Measurements from ENCODE around the gene GRIN1. TPM values are rescaled to one million over a fixed set of nuclear protein-coding genes. Genes with fewer than 3 reads are reported as not detected.

Gene GRIN1
- total RNA-seq, 1 donor from 2014 or later: 0.18 TPM

GRCh38 chr9:137191245-137191644, 52.3 kb downstream of the GRIN1 start:
- no peak overlapping the region for H3K9ac ChIP-seq (ENCODE audit: low read length)
- no peak overlapping the region for H3K4me2 ChIP-seq (ENCODE audit: low read length)
- Mint-ChIP-seq H3K4me1 (ENCODE audit: low read depth, unreplicated experiment) (peaks cover 21% of the 10 kb centered on the region), H3K27ac (ENCODE audit: unreplicated experiment) (no peak overlapping the region), H3K9me3 (ENCODE audit: unreplicated experiment) (no peaks in the 10 kb centered on the region), H3K4me3 (ENCODE audit: unreplicated experiment) (peak overlapping the region; percentile 77), H3K36me3 (ENCODE audit: low read depth, unreplicated experiment) (peaks cover 5% of the 10 kb centered on the region), H3K27me3 (ENCODE audit: low read depth, unreplicated experiment) (no peaks in the 10 kb centered on the region)
- peaks cover 78% of the 10 kb centered on the region for H3K79me2 ChIP-seq (ENCODE audit: insufficient read depth, low read length)
- H3K36me3 ChIP-seq (ENCODE audit: insufficient read depth, low read length): no peaks in the 10 kb centered on the region
- H3K4me3 ChIP-seq (ENCODE audit: insufficient read depth, low read depth, low read length): no peak overlapping the region
- H4K20me1 ChIP-seq (ENCODE audit: insufficient read depth, low read length): peaks cover 80% of the 10 kb centered on the region
- DNase-seq (ENCODE audit: low read depth): no peak
- FAIRE-seq: no peak
- no peak for TF ChIP-seq CTCF (IDR thresholded peaks at IDR 0.05; ENCODE audit: insufficient read depth, low read depth, low read length)
- no peak for TF ChIP-seq EZH2 (IDR thresholded peaks at IDR 0.05; ENCODE audit: insufficient read depth, low read length)
- H3K27me3 ChIP-seq (ENCODE audit: insufficient read depth, low read length): no peaks in the 10 kb centered on the region
- no peak overlapping the region for H3K27ac ChIP-seq (ENCODE audit: low read depth, low read length)
- peaks cover 19% of the 10 kb centered on the region for H3K4me1 ChIP-seq (ENCODE audit: insufficient read depth, low read length)
- H2AFZ ChIP-seq (ENCODE audit: low read depth, low read length): no peak overlapping the region
- H3K9me3 ChIP-seq (ENCODE audit: insufficient read depth, low read depth, low read length): no peaks in the 10 kb centered on the region

GRCh38 chr9:137191691-137192447, 52.9 kb downstream of the GRIN1 start:
- DNase-seq (ENCODE audit: low read depth) (no peak), FAIRE-seq (no peak)
- peaks cover 14% of the 10 kb centered on the region for H3K4me1 Mint-ChIP-seq (ENCODE audit: low read depth, unreplicated experiment)
- Histone ChIP-seq H3K4me3 (ENCODE audit: insufficient read depth, low read depth, low read length) (no peak overlapping the region), H3K4me2 (ENCODE audit: low read length) (no peak overlapping the region), H3K79me2 (ENCODE audit: insufficient read depth, low read length) (peaks cover 76% of the 10 kb centered on the region), H2AFZ (ENCODE audit: low read depth, low read length) (no peak overlapping the region), H3K9ac (ENCODE audit: low read length) (no peak overlapping the region), H3K27me3 (ENCODE audit: insufficient read depth, low read length) (no peaks in the 10 kb centered on the region), H3K4me1 (ENCODE audit: insufficient read depth, low read length) (peaks cover 19% of the 10 kb centered on the region), H3K27ac (ENCODE audit: low read depth, low read length) (no peak overlapping the region), H4K20me1 (ENCODE audit: insufficient read depth, low read length) (peaks cover 78% of the 10 kb centered on the region), H3K36me3 (ENCODE audit: insufficient read depth, low read length) (no peaks in the 10 kb centered on the region), H3K9me3 (ENCODE audit: insufficient read depth, low read depth, low read length) (no peaks in the 10 kb centered on the region)
- no peaks in the 10 kb centered on the region for H3K27me3 Mint-ChIP-seq (ENCODE audit: low read depth, unreplicated experiment)
- H3K9me3 Mint-ChIP-seq (ENCODE audit: unreplicated experiment): no peaks in the 10 kb centered on the region
- no peak overlapping the region for H3K27ac Mint-ChIP-seq (ENCODE audit: unreplicated experiment)
- H3K36me3 Mint-ChIP-seq (ENCODE audit: low read depth, unreplicated experiment): peaks cover under 1% of the 10 kb centered on the region
- TF ChIP-seq EZH2 (IDR thresholded peaks at IDR 0.05; ENCODE audit: insufficient read depth, low read length) (no peak), CTCF (IDR thresholded peaks at IDR 0.05; ENCODE audit: insufficient read depth, low read depth, low read length) (no peak)
- no peak overlapping the region for H3K4me3 Mint-ChIP-seq (ENCODE audit: unreplicated experiment)

GRCh38 chr9:137192448-137192780, 53.5 kb downstream of the GRIN1 start:
- Mint-ChIP-seq H3K4me1 (ENCODE audit: low read depth, unreplicated experiment) (peaks cover 13% of the 10 kb centered on the region), H3K9me3 (ENCODE audit: unreplicated experiment) (no peaks in the 10 kb centered on the region), H3K27ac (ENCODE audit: unreplicated experiment) (no peak overlapping the region), H3K4me3 (ENCODE audit: unreplicated experiment) (no peak overlapping the region), H3K27me3 (ENCODE audit: low read depth, unreplicated experiment) (no peaks in the 10 kb centered on the region), H3K36me3 (ENCODE audit: low read depth, unreplicated experiment) (no peaks in the 10 kb centered on the region)
- DNase-seq (ENCODE audit: low read depth) (no peak), FAIRE-seq (no peak)
- Histone ChIP-seq H3K9me3 (ENCODE audit: insufficient read depth, low read depth, low read length) (no peaks in the 10 kb centered on the region), H3K27ac (ENCODE audit: low read depth, low read length) (no peak overlapping the region), H3K4me2 (ENCODE audit: low read length) (no peak overlapping the region), H3K79me2 (ENCODE audit: insufficient read depth, low read length) (peaks cover 74% of the 10 kb centered on the region), H3K4me3 (ENCODE audit: insufficient read depth, low read depth, low read length) (no peak overlapping the region), H2AFZ (ENCODE audit: low read depth, low read length) (no peak overlapping the region), H3K36me3 (ENCODE audit: insufficient read depth, low read length) (no peaks in the 10 kb centered on the region), H3K4me1 (ENCODE audit: insufficient read depth, low read length) (peaks cover 16% of the 10 kb centered on the region), H3K27me3 (ENCODE audit: insufficient read depth, low read length) (no peaks in the 10 kb centered on the region), H4K20me1 (ENCODE audit: insufficient read depth, low read length) (peaks cover 77% of the 10 kb centered on the region), H3K9ac (ENCODE audit: low read length) (no peak overlapping the region)
- TF ChIP-seq EZH2 (IDR thresholded peaks at IDR 0.05; ENCODE audit: insufficient read depth, low read length) (no peak), CTCF (IDR thresholded peaks at IDR 0.05; ENCODE audit: insufficient read depth, low read depth, low read length) (no peak)

Measured in astrocyte (in vitro differentiated cells and primary cell).